SKM-1 (cell line): Measurements from ENCODE around the gene MYO3B.
A peak's percentile ranks its signal among the peaks of the same experiment; 100 is the strongest.
"Not testable (repeated sequence)": the region's sequence is repeated elsewhere in the genome, so short reads cannot be mapped to it uniquely, and the experiment has no call there.

ENCODE experiments used
- DNase-seq: peaks from one replicate; lab custom pipeline; 2025; ENCODE audit not compliant: unreplicated experiment; lab: John Stamatoyannopoulos, UW

MYO3B gene

GRCh38 chr2:170336408-170336807 lies 158.5 kb downstream of the MYO3B start:
- no peak for DNase-seq

DNA sequence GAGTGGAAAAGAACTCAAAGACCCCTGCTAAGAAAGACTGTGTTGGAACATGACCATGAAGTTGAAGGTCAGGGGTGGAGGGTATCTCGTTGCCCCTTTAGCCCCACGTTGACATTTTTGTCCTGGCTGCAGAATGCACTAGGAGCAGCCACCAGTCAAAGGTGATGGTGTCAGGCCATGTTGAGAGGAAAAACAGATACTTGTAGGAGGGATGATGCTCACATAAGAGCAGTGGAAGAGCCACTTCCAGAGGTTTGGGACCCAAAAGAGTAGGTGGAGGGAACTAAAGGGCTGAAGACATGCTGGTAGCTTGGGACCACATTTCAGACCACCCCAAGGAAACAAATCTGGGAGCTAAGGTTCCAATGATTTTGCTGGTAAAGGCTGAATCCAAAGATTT lies 159.0 kb downstream of the MYO3B start:
- no peak for DNase-seq

DNA sequence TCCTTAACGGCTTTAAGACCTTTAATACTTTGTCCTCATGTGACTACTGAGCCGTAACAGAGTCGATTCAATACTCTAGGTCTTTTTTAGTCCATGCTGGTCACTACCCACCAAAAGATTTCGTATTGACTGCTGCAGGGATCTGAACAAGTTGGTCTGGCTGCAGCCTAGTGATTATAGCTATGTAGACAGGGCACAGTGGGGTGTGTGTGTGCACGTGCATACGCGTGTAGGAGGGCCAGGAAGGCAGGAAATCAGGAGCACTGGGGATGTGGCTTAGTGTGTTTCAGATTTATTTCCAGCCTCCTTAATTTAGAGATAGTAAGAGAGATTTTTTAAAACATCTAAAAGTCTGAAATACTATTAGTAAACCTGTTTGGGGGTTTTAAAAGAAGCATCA lies 161.4 kb downstream of the MYO3B start:
- no peak for DNase-seq

DNA sequence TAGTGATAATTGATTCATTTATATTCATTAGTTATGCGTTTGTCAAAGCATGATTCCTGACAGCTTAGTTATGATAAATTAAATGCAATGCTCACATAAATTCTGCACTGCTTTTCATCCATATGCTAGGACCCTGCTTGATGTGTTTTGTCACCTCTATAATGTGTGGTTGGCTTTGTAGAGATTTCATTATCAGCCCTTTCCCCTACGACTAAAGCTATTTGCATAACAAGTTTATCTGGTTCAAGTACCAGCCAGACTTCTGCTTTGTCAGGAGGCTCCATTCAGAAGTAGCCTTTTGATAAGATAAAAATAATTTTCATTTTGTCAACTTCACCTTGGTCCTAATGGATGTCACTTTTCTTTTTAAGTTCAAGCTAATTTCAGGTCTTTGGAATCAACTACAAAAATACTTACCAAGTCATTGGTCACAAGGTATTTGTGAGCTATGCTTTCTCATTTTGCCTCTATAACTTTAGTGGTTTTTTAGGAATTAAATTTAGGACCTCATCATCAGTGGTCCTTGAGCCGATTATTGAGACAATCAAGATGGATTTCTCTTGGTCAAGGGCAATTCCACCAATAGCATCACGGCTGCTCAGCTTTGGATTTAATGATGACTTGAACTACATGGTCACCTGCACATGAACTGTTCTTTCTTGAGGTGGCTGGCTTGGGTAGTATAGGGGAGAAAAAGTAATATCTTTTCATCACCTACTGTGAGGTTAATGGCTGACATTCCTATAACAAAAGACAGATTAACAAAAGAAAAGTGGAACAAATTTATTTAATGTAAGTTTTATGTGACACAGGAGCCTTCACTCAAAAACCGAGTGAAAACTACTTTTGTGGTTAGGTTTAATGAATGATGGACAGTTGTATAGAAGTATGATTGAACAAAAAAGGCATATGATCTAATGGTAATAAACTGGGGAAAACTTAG lies 162.1 kb downstream of the MYO3B start:
- no peak for DNase-seq

- DNase-seq, result no peak
These were observed 162.7 kb downstream of the MYO3B start for GRCh38 chr2:170340693-170341068.

DNA sequence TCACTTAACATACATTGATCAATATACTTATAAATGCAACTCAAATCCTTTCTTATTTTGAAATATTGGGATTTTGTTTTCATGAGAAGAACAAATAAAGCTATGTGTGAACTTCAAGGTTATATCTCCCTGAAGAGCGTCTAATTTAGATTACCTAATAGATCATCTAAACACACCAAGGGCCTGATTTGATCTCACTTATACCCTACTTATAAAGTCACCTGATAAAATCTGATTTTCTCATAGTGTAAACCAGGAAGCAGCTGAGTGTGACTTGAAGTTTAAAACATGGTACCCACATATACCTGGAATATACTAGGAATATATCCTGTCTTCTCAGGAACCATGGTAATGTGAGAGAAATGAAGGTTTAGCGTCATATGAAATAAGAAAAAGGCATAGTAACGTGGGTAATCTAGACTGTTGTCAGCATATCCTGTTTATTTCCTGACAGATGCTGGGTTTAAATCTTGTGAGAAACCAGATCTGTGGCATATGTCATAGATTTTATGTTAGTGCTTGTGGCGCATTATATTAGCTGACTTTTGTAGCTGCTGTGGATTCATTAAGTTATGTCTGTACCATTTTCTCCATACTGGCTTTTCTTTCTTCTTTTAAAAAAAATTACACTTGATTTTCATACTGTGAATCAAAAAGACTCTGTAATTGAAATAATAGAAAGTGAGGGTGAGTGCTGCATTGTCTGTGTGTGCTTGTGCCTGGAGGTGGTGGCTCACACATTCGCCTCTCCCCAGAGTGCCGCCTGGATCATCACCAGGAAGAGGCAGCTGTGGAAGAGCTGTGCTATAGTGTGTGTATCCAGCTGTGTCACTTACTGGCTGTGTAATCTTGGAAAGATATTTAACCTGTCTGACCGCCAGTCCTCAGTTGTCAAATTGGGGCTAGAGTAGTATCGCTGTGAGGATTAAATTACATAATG lies 164.0 kb downstream of the MYO3B start:
- no peak for DNase-seq

DNA sequence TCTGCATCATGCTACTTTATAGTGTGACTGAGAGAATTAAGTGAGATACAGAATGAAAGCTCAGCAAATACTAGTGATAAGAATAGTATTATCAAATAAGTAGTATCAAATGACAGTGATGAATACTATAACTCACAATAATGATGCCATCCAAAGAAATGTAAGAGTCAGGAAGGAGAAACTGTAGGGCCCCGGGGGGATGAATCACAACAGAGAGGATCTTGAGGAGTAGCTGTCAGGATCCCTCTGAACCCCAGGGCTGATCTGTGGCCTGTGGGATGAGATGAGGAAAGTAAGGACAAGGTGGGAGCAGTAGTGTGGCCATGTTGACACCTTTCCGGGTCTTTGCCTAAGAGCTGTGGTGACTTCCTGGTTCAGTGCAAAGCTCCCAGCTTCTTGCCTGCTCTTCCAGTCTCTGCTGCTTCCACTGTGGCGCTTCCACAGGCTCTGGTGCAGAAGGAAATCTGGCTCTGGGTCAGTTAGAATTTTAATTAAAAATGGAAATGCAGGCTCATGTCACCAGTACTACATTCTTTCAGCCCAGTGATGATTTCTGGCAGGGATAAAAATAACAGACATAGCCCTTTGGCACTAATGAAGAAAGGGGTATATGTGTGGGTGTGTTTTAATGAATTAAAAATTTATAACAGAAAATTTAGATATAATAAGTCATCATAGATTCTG lies 166.9 kb downstream of the MYO3B start:
- DNase-seq, result no peak

DNA sequence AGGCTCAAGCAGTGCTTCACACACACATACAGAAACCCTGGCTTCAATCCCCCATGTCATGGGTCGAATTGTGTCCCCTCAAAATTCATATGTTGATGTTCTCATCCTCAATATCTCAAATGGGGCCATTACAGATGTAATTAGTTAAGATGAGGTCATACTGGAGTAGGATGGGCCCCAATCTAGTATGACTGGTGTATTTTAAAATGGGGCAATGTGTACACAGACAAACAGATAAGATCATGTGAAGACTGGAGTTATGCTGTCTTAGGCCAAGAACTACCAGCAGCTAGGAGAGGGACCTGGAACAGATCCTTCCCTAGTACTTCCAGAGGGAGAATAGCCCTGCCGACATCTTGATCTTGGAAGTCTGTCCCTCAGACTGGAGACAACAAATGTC lies 167.7 kb downstream of the MYO3B start:
- DNase-seq, result no peak

GRCh38 chr2:170349269-170349668 lies 171.3 kb downstream of the MYO3B start:
- DNase-seq, result not testable (repeated sequence)

DNA sequence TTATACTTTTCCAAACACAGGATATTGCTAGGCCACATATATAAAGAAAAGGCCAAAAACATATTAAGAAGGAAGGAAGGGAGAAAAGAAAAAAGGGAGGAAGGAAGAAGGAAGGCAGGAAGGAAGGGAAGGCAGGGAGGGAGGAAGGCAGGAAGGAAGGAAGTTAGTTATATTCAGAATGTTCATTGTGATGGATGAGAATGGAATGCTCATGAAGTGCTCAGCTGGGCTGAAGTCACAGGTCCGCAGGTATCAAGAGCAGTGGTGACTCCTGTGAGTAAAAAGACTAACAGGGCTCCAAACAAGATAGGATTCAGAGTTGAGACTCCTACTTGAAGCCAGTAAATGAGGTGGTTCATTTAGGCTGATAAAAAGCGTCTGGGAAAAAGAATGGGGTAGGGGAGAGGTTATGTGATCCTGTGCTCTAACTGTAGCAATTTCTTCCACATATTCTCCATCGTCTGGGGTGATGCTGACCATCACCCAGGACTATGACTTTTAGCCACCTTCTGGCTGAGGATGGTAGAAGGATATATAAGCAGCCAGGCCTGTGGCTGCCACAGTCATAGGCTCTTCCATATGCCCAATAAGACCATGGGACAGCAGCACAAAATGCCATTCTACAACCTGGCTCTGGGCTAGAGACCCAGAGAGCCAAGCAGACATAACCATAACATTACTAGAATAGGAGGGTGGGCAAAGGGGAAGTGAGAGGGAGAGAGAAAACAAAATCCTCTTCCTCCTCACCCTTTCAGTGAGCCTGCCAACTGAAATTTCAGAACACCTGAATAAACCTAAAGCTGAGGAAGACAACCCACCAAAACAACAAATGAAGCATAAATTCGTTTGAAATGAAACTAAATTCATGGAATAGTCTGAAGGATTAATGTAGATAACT lies 173.2 kb downstream of the MYO3B start:
- DNase-seq, result no peak

DNA sequence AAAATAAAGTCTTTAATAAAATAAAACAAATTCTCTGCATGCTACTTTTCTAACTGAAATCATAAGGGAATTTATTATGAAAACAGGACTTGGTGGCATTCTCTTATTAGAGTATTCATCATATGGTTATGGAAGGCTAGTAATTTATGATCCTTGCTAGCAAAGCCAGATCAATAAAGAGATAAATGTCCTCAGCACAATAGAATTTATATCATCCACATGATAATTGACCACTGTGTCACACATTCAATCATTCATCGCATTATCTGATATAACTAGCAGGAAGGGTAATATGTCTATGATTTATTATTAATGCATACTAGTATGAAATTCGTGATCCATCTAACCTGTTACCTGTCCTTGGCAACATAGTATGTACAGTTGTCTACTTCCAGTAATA lies 175.8 kb downstream of the MYO3B start:
- DNase-seq, result no peak

DNA sequence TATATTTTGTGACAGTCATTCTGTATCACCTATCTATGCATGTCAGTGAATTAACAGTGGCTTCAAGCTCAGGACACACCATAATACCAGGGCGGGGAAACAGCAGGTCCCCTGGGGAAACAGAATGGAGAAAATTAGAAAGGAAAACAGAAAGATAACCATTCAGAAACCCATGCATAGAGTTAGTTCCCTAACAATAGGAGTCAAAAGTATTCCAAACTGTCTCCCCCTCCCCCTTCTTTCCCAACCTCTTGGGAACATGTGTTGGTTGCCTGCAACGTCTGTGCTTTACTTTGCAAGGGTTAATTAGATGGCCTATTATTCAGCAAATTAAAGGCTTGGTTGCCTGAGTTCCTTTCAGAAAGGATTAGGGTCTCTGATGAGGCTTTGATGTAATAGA lies 176.4 kb downstream of the MYO3B start:
- DNase-seq, result no peak

GRCh38 chr2:170354855-170355780 lies 177.2 kb downstream of the MYO3B start:
- DNase-seq, result no peak

GRCh38 chr2:170359466-170359865 lies 181.5 kb downstream of the MYO3B start:
- no peak for DNase-seq

DNA sequence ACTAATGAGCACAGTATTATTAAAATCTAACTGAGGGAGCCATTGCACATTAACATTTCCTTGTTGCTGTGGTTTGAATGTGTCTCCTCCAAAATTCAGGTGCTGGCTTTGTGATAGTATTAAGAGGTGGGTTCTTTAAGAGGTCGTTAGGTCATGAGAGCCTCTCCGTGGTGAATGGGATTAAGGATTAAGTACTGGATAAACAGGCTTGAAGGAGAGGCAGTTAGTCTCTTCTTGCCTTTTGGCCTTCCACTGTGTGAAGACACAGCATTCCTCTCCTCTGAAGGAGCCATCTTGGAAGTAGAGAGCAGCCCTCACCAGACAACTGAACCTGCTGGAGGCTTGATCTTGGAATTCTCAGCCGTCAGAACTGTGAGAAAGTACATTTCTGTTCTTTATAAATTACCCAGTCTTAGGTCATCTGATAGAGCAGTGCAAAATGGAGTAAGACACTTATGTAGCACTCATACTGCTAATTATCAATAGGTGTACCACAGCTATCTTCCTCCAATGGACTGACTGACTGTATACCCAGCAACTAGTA lies 182.7 kb downstream of the MYO3B start:
- DNase-seq, result no peak

DNA sequence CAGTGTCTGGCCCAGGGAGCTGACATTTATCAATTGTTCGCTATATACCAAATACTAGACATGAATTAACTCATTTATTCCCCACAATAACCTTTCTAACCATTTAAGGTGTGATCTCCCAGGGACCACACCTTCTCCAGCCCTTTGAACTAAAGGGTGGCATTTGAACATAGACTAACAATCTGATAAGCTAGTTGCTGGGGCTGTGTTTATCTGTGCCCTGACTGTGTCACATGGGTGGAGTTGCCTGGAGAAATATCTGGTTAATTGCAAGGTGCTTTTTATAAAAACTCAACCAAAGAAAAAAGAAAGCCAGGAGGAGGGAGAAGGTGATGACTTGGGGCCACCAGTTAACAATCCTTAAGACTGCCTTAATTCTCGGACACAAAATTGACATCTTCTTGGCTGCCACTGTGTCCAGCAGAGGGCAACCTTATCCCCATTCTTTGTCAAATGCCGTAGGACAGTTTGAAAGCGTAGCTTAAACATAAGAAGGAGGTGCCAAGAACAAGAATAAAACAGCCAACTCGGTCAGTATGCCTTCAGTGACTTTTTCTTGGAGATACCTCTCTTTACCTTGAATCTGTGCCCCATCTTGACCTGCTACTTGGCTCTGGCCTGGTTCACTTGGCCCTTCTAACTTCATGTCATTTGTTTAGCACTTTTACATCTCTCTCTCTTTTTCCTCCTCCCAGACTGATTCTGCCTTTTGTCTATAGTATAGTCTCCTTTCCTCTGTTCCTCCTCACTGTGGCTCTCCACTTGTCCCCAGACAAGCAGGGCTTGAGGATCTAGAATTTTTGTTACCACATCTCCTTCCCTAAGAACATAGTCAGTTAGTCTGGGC lies 183.4 kb downstream of the MYO3B start:
- peak; percentile 23 for DNase-seq

DNA sequence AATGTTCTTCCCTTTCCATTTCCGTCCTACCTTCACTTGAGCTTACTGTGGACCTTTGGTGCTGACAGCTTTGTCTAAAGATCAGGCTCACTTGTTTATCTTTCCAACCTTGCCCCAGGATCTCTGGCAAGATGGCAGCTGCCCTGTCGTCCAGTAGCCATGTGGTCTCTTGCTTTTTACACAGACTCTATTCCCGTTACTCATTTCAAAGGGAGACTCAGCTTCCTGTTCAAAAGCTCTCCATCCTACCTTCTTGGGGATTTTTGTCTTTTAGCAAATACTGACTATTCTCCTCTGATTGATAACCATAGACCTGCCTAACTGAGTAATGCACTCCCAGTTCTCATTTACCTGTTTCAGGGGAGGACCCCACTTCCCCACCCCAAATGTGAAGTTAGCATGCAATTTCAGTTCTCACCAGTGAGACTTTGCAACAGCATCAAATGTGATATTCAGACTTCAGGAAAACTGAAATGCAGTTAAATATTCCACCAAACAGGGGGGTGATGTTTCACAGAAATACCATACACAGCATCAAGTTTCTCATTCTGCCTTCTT lies 184.4 kb downstream of the MYO3B start:
- DNase-seq, result no peak
